Cerebellar cortex (tissue), 1 donor: Measurements from ENCODE around the gene VGLL2.

Experiments used
- DNase-seq: peaks from one replicate; pipeline ENCODE4 v3.0.0-alpha.2; 2015; ENCODE audit warnings: low spot score

The VGLL2 gene

GRCh38 chr6:117269638-117270054, 4.3 kb downstream of the VGLL2 start:
- DNase-seq = no peak

GRCh38 chr6:117270055-117270842, 4.9 kb downstream of the VGLL2 start:
- no peak for DNase-seq

GRCh38 chr6:117270843-117271507, 5.6 kb downstream of the VGLL2 start:
- DNase-seq = no peak

- DNase-seq = no peak
Measured at GRCh38 chr6:117272032-117272866, 6.9 kb downstream of the VGLL2 start.

- no peak for DNase-seq
Measured at GRCh38 chr6:117272891-117273290, 7.5 kb downstream of the VGLL2 start.

GRCh38 chr6:117275205-117275604, 9.8 kb downstream of the VGLL2 start:
- DNase-seq = no peak

- no peak for DNase-seq
Measured at GRCh38 chr6:117275711-117276110, 10.4 kb downstream of the VGLL2 start.

GRCh38 chr6:117276778-117277316, 11.5 kb downstream of the VGLL2 start:
- no peak for DNase-seq

- no peak for DNase-seq
Measured at GRCh38 chr6:117280922-117281321, 15.6 kb downstream of the VGLL2 start.

- no peak for DNase-seq
Measured at GRCh38 chr6:117288083-117288715, 22.8 kb downstream of the VGLL2 start.

GRCh38 chr6:117290173-117290846, 25.0 kb downstream of the VGLL2 start:
- DNase-seq = no peak

- no peak for DNase-seq
Measured at GRCh38 chr6:117298941-117299340, 33.6 kb downstream of the VGLL2 start.

GRCh38 chr6:117303323-117303722, 38.0 kb downstream of the VGLL2 start:
- no peak for DNase-seq

GRCh38 chr6:117304446-117304845, 39.1 kb downstream of the VGLL2 start:
- no peak for DNase-seq

- no peak for DNase-seq
Measured at GRCh38 chr6:117306227-117306790, 41.0 kb downstream of the VGLL2 start.

- no peak for DNase-seq
Measured at GRCh38 chr6:117307655-117308054, 42.3 kb downstream of the VGLL2 start.

- no peak for DNase-seq
Measured at GRCh38 chr6:117309069-117309468, 43.7 kb downstream of the VGLL2 start.

GRCh38 chr6:117309611-117310010, 44.3 kb downstream of the VGLL2 start:
- no peak for DNase-seq

- DNase-seq = no peak
Measured at GRCh38 chr6:117311310-117311709, 46.0 kb downstream of the VGLL2 start.

- DNase-seq = no peak
Measured at GRCh38 chr6:117311726-117312125, 46.4 kb downstream of the VGLL2 start.

GRCh38 chr6:117317261-117317660, 51.9 kb downstream of the VGLL2 start:
- DNase-seq = peak; percentile 15
